HG02943 (cell line): ENCODE results near the gene ITGB1BP1.

Source experiments
- ATAC-seq: cut with Tn5 transposase; IDR thresholded peaks from one replicate; pipeline ENCODE4 v1.9.1; 2021; ENCODE audit warnings: mild to moderate bottlenecking, low read depth, moderate library complexity; ENCODE audit not compliant: unreplicated experiment

The ITGB1BP1 gene

GRCh38 chr2:9423100-9423921 lies at the start of gene ITGB1BP1, which contains the start of gene CPSF3:
TSS of gene ITGB1BP1 (minus strand) at chr2:9423528. CDS start at chr2:9418697, 4,831 bp downstream.
TSS of gene CPSF3 (plus strand) at chr2:9423654. CDS start at chr2:9423774, 120 bp downstream.
- ATAC-seq = peak; percentile 80

DNA sequence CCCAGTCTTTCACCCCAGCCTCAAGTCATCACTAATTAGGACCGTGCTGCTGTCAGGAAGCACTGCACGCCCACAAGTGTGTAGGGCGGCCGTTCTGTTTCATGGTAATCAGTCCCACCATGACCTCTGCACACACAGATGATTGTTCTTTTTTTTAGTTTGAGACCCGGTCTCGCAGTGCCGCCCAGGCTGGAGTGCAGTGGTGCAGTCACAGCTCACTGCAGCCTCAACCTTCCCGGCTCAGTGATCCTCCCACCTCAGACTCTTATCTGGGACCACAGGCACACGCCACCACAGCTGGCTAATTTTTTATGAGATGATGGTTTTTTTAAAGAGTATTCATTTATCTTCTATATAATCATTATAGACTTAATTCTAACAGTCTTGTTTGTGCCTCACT lies 49.2 kb upstream of the ITGB1BP1 start:
- no peak for ATAC-seq

DNA sequence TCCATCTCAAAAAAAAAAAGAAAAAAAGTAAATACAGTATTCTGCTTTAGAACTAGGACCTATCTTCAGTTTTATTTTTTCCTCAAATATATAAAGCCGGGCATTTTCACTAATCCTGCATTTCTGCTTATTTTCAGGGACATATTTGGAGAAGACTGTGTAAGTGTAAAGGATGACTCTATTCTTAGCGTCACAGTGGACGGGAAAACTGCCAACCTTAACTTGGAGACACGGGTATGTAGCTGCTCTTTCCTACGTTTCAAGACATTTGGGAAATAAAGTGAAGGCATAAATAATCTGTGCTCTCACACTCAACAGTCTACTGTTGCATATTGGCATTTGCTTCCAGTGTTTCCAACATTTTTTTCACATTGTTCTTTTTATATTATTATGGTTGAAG lies 47.9 kb upstream of the ITGB1BP1 start:
- ATAC-seq = no peak

- ATAC-seq = no peak
Observed at GRCh38 chr2:9467687-9468086, 44.4 kb upstream of the ITGB1BP1 start.

DNA sequence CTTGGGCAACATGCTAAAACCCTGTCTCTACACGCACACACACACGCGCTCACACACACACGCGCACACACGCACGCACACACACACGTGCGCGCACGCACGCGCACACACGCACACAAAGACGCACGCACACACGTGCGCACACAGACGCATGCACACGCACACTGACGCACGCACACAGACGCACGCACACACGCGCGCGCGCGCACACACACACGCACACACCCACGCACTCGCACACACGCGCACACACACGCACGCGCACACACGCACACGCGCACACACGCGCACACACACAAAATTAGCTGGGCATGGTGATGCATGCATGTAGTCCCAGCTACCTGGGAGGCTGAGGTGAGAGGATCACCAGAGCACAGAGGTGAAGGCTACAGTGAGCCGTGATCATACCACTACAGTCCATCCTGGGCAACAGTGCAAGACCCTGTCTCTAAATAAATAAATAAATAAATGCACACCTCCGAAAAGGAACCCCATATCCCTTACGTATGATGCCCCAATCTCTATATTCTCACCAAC lies 42.9 kb upstream of the ITGB1BP1 start:
- ATAC-seq = no peak

GRCh38 chr2:9465170-9465569 lies 41.8 kb upstream of the ITGB1BP1 start:
- no peak for ATAC-seq

DNA sequence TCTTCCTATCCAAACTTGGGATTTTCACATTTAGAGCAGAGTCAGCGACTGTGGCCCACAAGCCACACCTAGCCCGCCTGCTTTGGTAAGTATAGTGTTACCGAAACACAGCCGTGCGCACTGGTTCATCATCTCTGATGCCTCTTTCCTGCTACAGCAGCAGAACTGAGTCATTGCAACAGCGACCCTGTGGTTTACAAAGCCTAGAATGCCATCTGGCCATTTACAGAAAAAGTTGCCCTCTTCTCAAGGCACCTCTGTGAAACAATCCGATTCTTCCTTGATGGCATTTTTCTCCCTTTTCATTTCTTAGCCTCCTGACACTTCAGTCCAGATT lies 40.3 kb upstream of the ITGB1BP1 start:
- ATAC-seq = no peak

- no peak for ATAC-seq
Observed at GRCh38 chr2:9462886-9463697, 39.8 kb upstream of the ITGB1BP1 start.

DNA sequence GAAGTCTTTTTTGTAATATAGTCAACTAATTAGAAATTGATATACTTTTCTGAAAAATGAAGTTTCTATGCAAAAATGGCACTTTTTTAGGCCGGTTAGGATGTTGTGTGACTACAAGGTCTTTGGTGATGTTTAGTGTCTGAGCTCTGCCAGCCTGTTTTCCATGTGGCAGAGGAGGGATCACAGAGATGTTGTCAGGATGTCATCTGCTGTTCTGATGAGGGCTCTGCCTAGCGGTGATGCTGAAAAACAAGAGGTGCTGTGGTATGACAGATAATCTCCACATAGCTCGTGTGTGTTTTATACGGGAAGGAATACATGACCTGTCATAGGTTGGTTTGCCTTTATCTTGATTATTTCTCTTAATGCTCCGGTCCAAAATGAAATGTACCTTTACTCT lies 39.0 kb upstream of the ITGB1BP1 start:
- no peak for ATAC-seq

DNA sequence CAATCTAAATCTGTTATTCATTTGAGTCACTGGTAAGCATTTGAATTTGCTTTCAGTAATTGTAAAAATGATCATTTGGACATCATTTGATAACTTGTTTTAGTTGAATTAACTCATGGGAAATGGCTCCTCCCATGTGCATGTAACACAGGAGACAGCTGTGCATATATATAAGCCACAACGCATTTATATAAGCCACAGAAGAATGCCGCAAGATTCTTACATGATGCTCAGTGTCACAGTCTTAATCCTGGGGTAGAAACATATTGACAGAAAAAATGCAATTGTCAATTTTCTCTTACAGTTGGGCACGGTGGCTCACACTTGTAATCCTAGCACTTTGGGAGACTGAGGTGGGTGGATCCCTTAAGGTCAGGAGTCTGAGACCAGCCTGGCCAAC lies 37.8 kb upstream of the ITGB1BP1 start:
- ATAC-seq = no peak

DNA sequence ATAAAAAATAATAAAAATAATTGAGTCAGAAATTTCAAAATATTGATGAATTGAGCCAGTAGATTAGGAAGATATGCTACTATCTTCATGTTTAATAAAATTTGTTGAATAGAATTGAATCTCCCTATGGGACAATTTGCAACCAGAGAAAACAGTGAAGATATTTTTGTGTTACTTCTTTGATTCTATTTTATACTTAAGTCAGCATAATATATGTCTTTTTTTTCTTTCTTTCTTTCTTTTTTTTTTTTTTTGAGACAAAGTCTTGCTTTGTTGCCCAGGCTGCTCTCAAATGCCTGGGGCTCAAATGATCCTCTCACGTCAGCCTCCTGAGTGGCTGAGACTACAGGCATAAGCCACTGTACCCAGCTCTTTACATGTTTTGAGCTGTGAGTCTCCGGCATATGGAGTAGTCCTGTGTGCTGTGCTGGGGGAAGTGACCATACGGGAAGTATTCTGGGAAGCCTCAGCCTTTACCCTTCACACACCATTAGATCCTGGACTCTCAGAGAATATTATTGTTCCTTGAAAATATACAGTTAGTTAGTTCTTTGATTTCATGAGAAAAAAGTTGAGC lies 37.2 kb upstream of the ITGB1BP1 start:
- no peak for ATAC-seq

- no peak for ATAC-seq
Observed at GRCh38 chr2:9451231-9451630, 27.9 kb upstream of the ITGB1BP1 start.

DNA sequence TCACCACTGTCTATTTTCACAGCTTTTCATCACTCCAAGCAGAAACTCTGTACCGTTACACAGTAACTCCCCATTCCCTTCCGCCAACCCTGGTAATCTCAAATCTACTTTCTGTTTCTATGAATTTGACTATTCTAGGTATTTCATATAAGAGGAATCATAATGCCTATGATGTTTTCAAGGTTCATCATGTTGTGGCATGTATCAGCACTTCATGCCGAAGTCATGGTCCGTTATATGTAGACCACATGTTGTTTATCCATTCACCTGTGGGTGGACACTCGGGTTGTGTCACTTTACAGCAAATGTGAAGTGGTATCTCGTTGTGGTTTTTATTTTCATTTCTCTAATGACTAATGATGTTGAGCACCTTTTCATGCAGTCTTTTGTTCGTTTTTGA lies 21.8 kb upstream of the ITGB1BP1 start:
- no peak for ATAC-seq

DNA sequence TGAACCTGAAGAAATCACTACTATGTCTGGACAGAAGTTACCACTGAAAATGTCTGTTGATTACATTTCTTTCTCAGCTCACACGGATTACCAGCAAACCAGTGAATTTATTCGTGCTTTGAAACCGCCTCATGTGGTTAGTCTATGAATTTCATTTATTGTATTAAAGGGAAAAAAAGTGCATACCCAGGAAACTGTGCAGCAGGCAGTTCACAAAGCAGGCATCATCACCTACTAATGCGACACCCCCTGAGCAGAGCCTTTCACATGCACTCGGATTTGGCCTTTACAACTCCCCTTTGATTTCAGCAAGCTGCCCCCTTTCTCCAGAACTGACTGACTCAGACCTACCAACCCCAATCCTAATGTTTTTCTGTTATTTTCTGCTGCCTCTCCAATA lies 20.2 kb upstream of the ITGB1BP1 start:
- ATAC-seq = no peak

- ATAC-seq = no peak
Observed at GRCh38 chr2:9441556-9441955, 18.2 kb upstream of the ITGB1BP1 start.

GRCh38 chr2:9440058-9440727 lies 16.9 kb upstream of the ITGB1BP1 start:
- ATAC-seq = no peak

DNA sequence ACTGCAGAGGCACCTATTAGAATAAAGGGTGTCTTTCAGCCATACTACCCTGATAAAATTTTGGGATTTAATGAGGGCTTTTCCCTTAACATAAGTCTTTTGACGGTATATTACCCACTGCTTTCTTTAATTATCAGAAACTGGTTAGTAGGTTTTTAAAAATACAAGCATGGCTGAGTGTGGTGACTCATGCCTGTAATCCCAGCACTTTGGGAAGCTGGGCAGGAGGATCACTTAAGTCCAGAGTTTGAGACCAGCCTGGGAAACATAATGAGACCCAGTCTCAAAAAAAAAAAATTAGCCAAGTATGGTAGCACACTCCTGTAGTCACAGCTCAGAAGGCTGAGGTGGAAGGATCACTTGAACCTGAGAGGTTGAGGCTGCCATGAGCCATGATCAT lies 16.2 kb upstream of the ITGB1BP1 start:
- ATAC-seq = no peak

- no peak for ATAC-seq
Observed at GRCh38 chr2:9434489-9434888, 11.2 kb upstream of the ITGB1BP1 start.

DNA sequence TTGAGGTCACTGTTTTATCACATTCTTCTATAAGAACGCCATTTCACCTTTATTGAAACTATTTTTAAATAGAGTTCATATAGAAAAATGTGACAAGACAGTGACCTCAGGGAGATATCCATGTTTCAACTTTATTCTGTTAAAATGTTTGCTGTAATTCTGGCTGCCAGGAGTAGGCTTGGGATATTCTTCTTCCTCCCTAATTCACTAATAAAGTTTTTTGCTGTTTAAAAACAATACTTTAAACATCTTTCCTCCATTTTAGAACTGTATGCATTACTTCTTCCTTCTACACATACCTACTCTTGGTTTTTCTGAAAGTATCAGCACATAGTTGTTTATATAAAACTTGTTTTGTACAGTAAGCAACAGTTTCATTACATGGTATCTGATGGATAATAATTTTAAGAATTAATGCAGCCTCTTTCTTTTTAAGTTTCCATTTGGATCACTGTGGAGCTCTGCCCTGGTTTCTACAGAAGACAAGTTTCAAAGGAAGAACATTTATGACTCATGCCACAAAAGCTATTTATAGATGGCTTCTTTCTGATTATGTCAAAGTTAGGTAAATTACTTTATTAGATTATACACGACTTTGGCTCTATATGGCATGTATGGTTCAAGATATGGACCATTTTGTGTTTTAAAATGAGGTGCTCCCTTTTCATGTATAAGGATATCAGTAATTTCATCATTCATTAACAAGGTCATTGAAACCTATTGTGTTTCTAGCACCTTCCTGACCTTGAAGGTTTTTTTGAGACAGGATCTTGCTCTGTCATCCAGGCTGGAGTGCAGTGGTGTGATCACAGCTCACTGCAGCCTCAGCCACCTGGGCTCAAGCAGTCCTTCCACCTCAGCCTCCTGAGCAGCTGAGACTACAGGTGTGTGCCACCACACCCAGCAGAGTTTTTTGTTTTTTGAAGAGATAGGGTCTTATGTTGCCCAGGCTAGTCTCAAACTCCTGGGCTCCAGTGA lies 7.3 kb upstream of the ITGB1BP1 start:
- ATAC-seq = no peak
